Natural killer cell (primary cell): ENCODE results near the gene NR3C2. TPM values are rescaled to one million over a fixed set of nuclear protein-coding genes. Genes with fewer than 3 reads are reported as not detected.

ENCODE experiments used
- ATAC-seq, 3 donors: fragments of 150-1000 bp in 2 of 3; fragments of 200-7000 bp in 1 of 3; cut with Tn5 transposase; 1 replicate in 1 of 3; 2 replicates in 2 of 3; pipeline ENCODE4 v1.10.0; 2021; ENCODE audit warnings: mild to moderate bottlenecking in 2 of 3, moderate library complexity in 2 of 3
- DNase-seq, 2 donors: peaks; one replicate each; pipeline versions ENCODE4 v3.0.0 to v3.0.0-alpha.2; 2013 to 2021; ENCODE audit warnings: mixed read lengths in 1 of 2
- H3K27ac ChIP-seq: one replicate; pipeline ENCODE4 v1.5.1; 2013; ENCODE audit warnings: mild to moderate bottlenecking, low read length
- H3K27me3 ChIP-seq: one replicate; pipeline ENCODE4 v1.6.1; 2013; ENCODE audit warnings: low read length; ENCODE audit not compliant: control insufficient read depth, insufficient read depth
- H3K36me3 ChIP-seq: one replicate; pipeline ENCODE4 v1.6.1; 2013; ENCODE audit warnings: low read length; ENCODE audit not compliant: control insufficient read depth, insufficient read depth
- H3K4me1 ChIP-seq: one replicate; pipeline ENCODE4 v1.6.1; 2013; ENCODE audit warnings: low read length; ENCODE audit not compliant: control insufficient read depth, insufficient read depth
- H3K4me3 ChIP-seq: one replicate; pipeline ENCODE4 v1.5.1; 2013; ENCODE audit warnings: low read length
- H3K9me3 ChIP-seq: one replicate; pipeline ENCODE4 v1.6.1; 2013; ENCODE audit warnings: low read length; ENCODE audit not compliant: control insufficient read depth, insufficient read depth
- H3K27ac Mint-ChIP-seq, 2 donors: one replicate each; pipeline ENCODE4 v1.8.0; 2022; ENCODE audit warnings: mild to moderate bottlenecking in 2 of 2, mixed read lengths in 2 of 2, moderate library complexity in 1 of 2
- H3K27me3 Mint-ChIP-seq, 2 donors: one replicate each; pipeline ENCODE4 v1.8.0; 2022; ENCODE audit warnings: low read depth in 2 of 2, mixed read lengths in 2 of 2
- H3K36me3 Mint-ChIP-seq: one replicate; pipeline ENCODE4 v1.8.0; 2022; ENCODE audit warnings: mixed read lengths
- H3K4me1 Mint-ChIP-seq, 2 donors: one replicate each; pipeline ENCODE4 v1.8.0; 2022; ENCODE audit warnings: mixed read lengths in 2 of 2
- H3K4me3 Mint-ChIP-seq: one replicate; pipeline ENCODE4 v1.8.0; 2022; ENCODE audit warnings: mild to moderate bottlenecking, moderate library complexity, mixed read lengths
- H3K9me3 Mint-ChIP-seq, 2 donors: one replicate each; pipeline ENCODE4 v1.8.0; 2022; ENCODE audit warnings: mixed read lengths in 2 of 2
- WGBS: methylation state at CpG from one replicate; pipeline ENCODE4 v1.1.7; 2013; ENCODE audit warnings: missing lambda C conversion rate; ENCODE audit not compliant: insufficient coverage; 5-methylcytosine and 5-hydroxymethylcytosine counted together
- intact Hi-C: fragments of 100-400 bp; cut with micrococcal nuclease; formaldehyde crosslinking; loops from one replicate; pipeline ENCODE4 v1.14.2; 2022
- total RNA-seq, 4 donors: library from RNA; stranded (reverse); fragments of 120-200 nt in 1 of 4; gene quantifications; one replicate each; pipeline versions ENCODE4 v1.2.3 to v1.2.4, GENCODE V29; 2013 to 2022
- TF ChIP-seq, protein P1 (sequence below): fragments of 200-600 bp; IDR thresholded peaks from one replicate; pipeline ENCODE4 v1.8.0; 2022; ENCODE audit warnings: antibody characterized with exemption

Gene NR3C2
- total RNA-seq, 3 donors from 2014 or later (not counting 1 experiment from before 2014, with no cell fraction given) = 4.2 to 8.6 (median 6.3) TPM

- H3K27ac Mint-ChIP-seq = peak overlapping the region; percentile 83 to 90
- H3K36me3 ChIP-seq = no peaks in the 10 kb centered on the region
- H3K9me3 ChIP-seq = no peaks in the 10 kb centered on the region
- TF ChIP-seq, protein P1, sequence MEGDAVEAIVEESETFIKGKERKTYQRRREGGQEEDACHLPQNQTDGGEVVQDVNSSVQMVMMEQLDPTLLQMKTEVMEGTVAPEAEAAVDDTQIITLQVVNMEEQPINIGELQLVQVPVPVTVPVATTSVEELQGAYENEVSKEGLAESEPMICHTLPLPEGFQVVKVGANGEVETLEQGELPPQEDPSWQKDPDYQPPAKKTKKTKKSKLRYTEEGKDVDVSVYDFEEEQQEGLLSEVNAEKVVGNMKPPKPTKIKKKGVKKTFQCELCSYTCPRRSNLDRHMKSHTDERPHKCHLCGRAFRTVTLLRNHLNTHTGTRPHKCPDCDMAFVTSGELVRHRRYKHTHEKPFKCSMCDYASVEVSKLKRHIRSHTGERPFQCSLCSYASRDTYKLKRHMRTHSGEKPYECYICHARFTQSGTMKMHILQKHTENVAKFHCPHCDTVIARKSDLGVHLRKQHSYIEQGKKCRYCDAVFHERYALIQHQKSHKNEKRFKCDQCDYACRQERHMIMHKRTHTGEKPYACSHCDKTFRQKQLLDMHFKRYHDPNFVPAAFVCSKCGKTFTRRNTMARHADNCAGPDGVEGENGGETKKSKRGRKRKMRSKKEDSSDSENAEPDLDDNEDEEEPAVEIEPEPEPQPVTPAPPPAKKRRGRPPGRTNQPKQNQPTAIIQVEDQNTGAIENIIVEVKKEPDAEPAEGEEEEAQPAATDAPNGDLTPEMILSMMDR = no peak
- no peaks in the 10 kb centered on the region for H3K27me3 Mint-ChIP-seq
- H3K36me3 Mint-ChIP-seq = peaks cover 4% of the 10 kb centered on the region
- peak overlapping the region; percentile 71 for H3K4me3 Mint-ChIP-seq
- peak; percentile 46 to 80 (median 70) for ATAC-seq
- no peaks in the 10 kb centered on the region for H3K9me3 Mint-ChIP-seq
- peaks cover 54% of the 10 kb centered on the region for H3K4me1 ChIP-seq
- peak in 1 of 2 donors; percentile 75 for DNase-seq
- no peaks in the 10 kb centered on the region for H3K27me3 ChIP-seq
- intact Hi-C loops = loop anchor here (5.0 to 10.0 kb wide), 2 partner anchors 110 to 392 kb away; partner anchors contain the start of gene NR3C2
- peaks cover 58 to 64% of the 10 kb centered on the region in 2 donors for H3K4me1 Mint-ChIP-seq
- H3K4me3 ChIP-seq = no peak overlapping the region
- peak overlapping the region; percentile 72 for H3K27ac ChIP-seq
Measured at GRCh38 chr4:148052448-148052847, 389.8 kb downstream of the NR3C2 start.

GRCh38 chr4:148051403-148051802 lies 390.8 kb downstream of the NR3C2 start:
- Mint-ChIP-seq H3K36me3 (peaks cover 4% of the 10 kb centered on the region), H3K27ac (peak overlapping the region; percentile 83 to 90), H3K4me3 (peak overlapping the region; percentile 31), H3K27me3 (no peaks in the 10 kb centered on the region), H3K9me3 (no peaks in the 10 kb centered on the region), H3K4me1 (peaks cover 48 to 53% of the 10 kb centered on the region in 2 donors)
- Histone ChIP-seq H3K27ac (peak overlapping the region; percentile 72), H3K36me3 (no peaks in the 10 kb centered on the region), H3K27me3 (no peaks in the 10 kb centered on the region), H3K4me1 (peaks cover 45% of the 10 kb centered on the region), H3K9me3 (no peaks in the 10 kb centered on the region), H3K4me3 (no peak overlapping the region)
- DNase-seq (no peak), ATAC-seq (no peak)
- TF ChIP-seq, protein P1 = no peak
- 80% methylated on average over 4 of the region's 4 CpGs for WGBS
- intact Hi-C loops = loop anchor here (5.0 to 10.0 kb wide), 2 partner anchors 109 to 393 kb away; partner anchors contain the start of gene NR3C2

- H3K4me1 Mint-ChIP-seq = peaks cover 32% of the 10 kb centered on the region in 2 donors
- H3K27me3 ChIP-seq = no peaks in the 10 kb centered on the region
- H3K27ac ChIP-seq = no peak overlapping the region
- H3K4me3 ChIP-seq = no peak overlapping the region
- H3K4me1 ChIP-seq = peaks cover 24% of the 10 kb centered on the region
- no peaks in the 10 kb centered on the region for H3K36me3 ChIP-seq
- 50% methylated on average over 1 of the region's 4 CpGs for WGBS
- no peak overlapping the region for H3K27ac Mint-ChIP-seq
- DNase-seq (no peak), ATAC-seq (no peak)
- H3K9me3 Mint-ChIP-seq = no peaks in the 10 kb centered on the region
- TF ChIP-seq, protein P1 = no peak
- no peak overlapping the region for H3K4me3 Mint-ChIP-seq
- no peaks in the 10 kb centered on the region for H3K27me3 Mint-ChIP-seq
- intact Hi-C loops = no loop called here
- H3K36me3 Mint-ChIP-seq = peaks cover 4% of the 10 kb centered on the region
- no peaks in the 10 kb centered on the region for H3K9me3 ChIP-seq
Measured at GRCh38 chr4:148048598-148048997, 393.6 kb downstream of the NR3C2 start.

DNA sequence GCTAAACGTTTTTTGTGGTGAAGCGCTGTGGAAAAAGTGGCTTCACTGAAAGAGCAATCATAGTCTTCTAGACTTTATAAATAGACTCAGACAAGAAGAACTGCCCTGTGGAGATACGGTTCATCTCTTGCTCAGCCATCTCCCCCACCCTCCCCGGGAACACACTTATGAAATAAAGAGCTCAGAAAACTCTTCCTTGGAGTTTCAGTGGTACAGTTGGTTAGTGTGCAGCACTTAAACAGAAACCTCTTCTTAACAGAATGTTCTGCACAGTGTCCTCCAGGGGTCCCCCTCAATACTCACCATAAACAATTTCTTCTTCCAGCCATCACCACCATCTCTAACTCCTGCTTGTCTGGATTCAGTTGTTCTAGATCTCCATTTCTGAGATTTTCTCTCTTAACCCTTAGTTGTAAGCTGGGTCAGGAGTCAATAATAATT lies 397.3 kb downstream of the NR3C2 start:
- no peaks in the 10 kb centered on the region for H3K4me1 ChIP-seq
- no peak overlapping the region for H3K4me3 ChIP-seq
- H3K4me1 Mint-ChIP-seq = no peaks in the 10 kb centered on the region
- no peaks in the 10 kb centered on the region for H3K36me3 ChIP-seq
- H3K36me3 Mint-ChIP-seq = peaks cover 4% of the 10 kb centered on the region
- 45% methylated on average over 3 of the region's 4 CpGs for WGBS
- DNase-seq (peak in 1 of 2 donors; percentile 57), ATAC-seq (peak in 2 of 3 donors; percentile 40 to 41)
- no peaks in the 10 kb centered on the region for H3K27me3 Mint-ChIP-seq
- no peaks in the 10 kb centered on the region for H3K9me3 Mint-ChIP-seq
- intact Hi-C loops = no loop called here
- H3K4me3 Mint-ChIP-seq = no peak overlapping the region
- TF ChIP-seq, protein P1 = no peak
- no peaks in the 10 kb centered on the region for H3K27me3 ChIP-seq
- no peaks in the 10 kb centered on the region for H3K9me3 ChIP-seq
- no peak overlapping the region for H3K27ac ChIP-seq
- peak overlapping the region in 1 of 2 donors; percentile 34 for H3K27ac Mint-ChIP-seq
